Activated CD8-positive, alpha-beta memory T cell treated with anti-CD3 and anti-CD28 coated beads, Interleukin-2, amount 50 U/mL, for 4 hours (primary cell): ENCODE data around the gene ABCB1.
A peak's percentile ranks its signal among the peaks of the same experiment; 100 is the strongest.

Experiments used
- DNase-seq: peaks from one replicate; pipeline ENCODE4 v3.0.0-alpha.2; 2020

ABCB1 gene

GRCh38 chr7:87600130-87601124 is at the start of gene ABCB1:
TSS of gene ABCB1 (minus strand) at chr7:87600884. CDS start at chr7:87600184, 700 bp downstream.
- peak; percentile 62 for DNase-seq

GRCh38 chr7:87648316-87648715 is 47.6 kb upstream of the ABCB1 start:
- no peak for DNase-seq

- no peak for DNase-seq
These were observed 44.8 kb upstream of the ABCB1 start for GRCh38 chr7:87645446-87645845.

- no peak for DNase-seq
These were observed 35.2 kb upstream of the ABCB1 start for GRCh38 chr7:87635921-87636320.

- peak; percentile 37 for DNase-seq
These were observed 28.3 kb upstream of the ABCB1 start for GRCh38 chr7:87628780-87629569.

DNA sequence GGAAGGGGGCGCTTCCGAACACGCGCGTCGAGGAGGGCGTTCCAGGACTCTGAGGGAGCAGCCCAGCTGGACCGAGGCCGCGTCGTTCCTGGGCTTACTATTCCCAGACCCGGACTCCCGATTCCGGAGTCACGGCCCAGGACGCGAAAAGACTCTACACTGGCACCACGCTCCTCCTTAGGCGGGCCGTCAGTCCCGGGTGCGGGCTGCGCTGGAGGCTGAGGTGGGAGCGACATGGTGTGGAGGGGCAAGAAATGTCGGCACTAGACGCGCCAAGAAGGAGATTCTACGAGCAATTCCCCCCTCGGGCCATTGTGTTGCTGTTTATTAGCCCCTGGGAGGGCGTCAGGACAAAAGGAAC is 26.9 kb upstream of the ABCB1 start:
- DNase-seq = no peak

- DNase-seq = no peak
These were observed 24.4 kb upstream of the ABCB1 start for GRCh38 chr7:87625101-87625500.

- DNase-seq = no peak
These were observed 23.9 kb upstream of the ABCB1 start for GRCh38 chr7:87624628-87625027.

DNA sequence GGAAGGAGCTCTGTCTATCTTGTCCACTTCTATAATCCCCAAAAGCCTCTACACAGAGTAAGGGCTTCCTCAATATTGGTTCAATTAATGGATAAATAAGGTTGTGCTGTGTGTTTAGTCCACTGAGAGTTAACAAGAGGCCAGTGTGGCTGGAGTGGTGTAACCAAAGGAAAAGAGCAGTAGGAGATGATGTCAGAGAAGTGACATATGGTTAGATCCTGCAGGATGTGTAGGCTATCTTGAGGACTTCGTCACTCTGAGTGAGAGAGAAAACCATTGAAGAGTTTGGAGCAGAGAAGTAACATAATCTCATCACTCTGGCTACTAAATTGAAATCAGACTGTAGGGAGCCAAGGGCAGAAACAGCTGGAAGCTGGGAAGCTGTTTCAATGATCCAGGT is 14.5 kb upstream of the ABCB1 start:
- no peak for DNase-seq

DNA sequence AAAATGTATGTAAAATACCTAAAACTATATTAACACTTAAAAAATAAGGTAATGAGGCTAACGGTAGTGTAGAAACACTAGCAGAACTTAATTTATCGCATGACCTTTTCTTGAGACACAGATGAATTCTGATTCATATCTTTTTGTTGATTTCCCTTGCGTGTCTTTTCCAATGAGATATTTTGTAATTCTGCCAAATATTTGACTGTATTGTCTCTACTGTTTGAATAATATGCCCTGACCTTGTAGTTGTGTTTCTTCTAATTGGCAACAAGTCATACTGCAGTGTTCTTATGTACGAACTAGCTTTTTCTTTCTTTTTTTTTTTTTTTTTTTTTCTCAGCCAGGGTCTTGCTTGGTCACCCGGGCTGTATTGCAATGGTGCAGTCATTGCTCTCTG is 9.2 kb upstream of the ABCB1 start:
- no peak for DNase-seq

- no peak for DNase-seq
These were observed 7.7 kb upstream of the ABCB1 start for GRCh38 chr7:87608431-87608830.

GRCh38 chr7:87604264-87604663 is 3.6 kb upstream of the ABCB1 start:
- no peak for DNase-seq

DNA sequence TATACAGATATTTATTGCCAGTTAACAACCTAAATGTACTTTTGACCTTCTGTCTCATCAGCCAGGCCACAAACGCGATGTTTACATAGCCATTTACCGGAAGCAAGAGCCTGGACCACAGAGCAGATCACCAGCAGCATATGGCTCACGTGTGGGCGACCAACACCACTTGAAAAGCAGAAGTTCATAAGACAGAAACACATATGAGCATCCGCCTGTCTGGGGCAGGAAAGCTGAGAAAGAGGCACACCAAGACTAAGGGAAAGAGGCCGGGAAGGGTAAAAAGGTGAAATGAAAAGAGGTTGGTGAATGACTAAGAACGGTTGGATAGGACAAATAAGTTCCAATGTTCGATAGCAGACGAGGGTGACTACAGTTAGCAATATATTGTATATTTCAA is 1.3 kb downstream of the ABCB1 start:
- peak; percentile 46 for DNase-seq

GRCh38 chr7:87598234-87599009 is 2.3 kb downstream of the ABCB1 start:
- no peak for DNase-seq

GRCh38 chr7:87596696-87597095 is 4.0 kb downstream of the ABCB1 start:
- DNase-seq = no peak

- DNase-seq = no peak
These were observed 4.5 kb downstream of the ABCB1 start for GRCh38 chr7:87596136-87596535.

DNA sequence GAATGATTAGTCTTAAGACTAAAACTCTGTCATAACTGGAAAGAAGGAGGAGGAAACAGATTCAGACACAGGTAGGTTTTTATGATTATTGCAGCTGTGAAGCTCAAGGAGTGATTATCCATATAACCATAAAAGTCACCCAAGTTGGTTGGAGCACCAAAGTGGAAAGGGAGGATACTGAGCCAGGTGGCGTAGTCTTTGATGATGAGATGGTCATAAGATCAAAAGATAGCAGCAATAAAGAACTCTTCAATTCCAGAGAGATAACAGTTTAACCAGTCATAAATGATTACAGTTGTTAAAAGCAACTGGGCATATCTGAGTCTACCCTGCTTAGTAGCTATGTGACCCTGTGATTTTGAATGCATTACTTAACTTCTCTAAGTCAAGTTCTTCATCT is 8.4 kb downstream of the ABCB1 start:
- DNase-seq = no peak

DNA sequence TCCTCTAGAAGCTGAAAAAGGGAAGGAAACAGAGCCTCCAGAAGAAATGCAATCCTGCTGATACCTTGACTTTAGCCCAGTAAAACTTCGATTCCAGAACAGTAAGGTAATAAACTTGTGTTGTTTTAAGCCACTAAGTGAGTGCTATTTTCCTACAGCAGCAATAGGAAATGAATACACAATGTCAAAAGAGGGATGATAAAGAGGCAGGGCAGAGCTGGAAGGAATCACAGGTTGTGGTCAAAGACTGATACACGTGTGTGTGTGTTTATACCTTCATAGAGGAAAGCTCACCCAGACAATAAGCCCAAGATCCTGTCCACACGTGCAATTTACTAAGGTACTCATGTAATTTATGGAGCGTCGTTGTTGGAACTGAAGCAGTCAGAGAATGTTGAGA is 9.5 kb downstream of the ABCB1 start:
- no peak for DNase-seq

- DNase-seq = no peak
These were observed 10.1 kb downstream of the ABCB1 start for GRCh38 chr7:87590578-87590977.

DNA sequence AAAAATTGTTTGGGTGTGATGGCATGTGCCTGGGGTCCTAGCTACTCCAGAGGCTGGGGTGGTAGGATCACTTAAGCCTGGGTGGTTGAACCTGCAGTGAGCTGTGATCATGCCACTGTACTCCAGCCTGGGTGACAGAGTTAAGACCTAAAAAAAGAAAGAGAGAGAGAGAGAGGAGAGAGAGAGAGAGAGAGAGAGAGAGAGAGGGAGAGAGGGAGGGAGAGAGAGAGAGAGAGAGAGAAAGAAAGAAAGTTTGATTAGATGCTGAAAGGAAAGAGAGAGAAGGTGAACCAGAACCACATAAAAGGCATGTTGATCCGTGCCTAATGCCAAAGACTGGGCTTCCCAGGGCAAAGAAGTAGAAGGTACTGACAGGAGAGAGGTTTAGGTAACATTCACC is 11.1 kb downstream of the ABCB1 start:
- no peak for DNase-seq

DNA sequence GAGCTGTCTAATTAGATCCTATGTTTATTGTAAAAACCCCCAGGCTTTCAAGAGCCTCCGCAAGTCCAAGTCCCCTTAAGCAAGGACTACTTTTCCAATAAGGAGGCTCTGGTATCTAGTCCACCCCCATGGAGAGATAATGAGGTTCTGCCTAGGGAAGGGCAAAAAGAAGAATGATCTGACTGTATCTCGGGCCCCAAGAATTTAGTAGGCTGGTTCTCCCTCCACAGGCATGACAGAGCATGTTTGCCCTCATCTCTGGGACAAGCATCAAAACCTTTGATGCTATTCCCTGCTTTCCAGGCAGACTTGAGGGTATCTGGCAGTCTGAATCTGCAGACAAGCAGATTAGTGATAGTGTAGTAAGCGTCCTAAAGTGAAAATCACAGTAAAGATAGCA is 19.0 kb downstream of the ABCB1 start:
- no peak for DNase-seq

GRCh38 chr7:87580636-87581035 is 20.0 kb downstream of the ABCB1 start:
- no peak for DNase-seq

DNA sequence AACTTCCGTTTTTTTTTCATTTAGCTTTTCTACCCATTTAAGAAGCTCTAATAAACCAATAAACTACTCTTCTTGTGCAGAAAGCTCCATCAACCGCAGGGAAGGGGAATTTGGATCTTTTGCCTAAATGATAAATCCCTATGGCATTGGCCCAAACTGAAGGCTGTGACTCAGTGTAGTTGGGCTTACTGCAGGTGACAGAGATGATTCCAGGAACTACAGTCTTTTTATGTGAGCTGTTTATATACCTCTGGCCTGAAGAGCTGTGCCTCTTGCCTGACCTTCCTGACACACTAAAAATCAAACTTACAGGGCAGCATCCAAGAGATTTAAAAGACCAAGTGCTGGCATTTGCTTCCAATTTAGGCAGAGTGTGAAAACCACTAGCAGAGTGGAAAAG is 25.2 kb downstream of the ABCB1 start:
- DNase-seq = no peak
